ENCODE measurements around the gene TMPRSS11D. TPM values are rescaled to one million over a fixed set of nuclear protein-coding genes. Genes with fewer than 3 reads are reported as not detected.

Gene TMPRSS11D
- total RNA-seq, 1 donor from 2014 or later = not detected

DNA sequence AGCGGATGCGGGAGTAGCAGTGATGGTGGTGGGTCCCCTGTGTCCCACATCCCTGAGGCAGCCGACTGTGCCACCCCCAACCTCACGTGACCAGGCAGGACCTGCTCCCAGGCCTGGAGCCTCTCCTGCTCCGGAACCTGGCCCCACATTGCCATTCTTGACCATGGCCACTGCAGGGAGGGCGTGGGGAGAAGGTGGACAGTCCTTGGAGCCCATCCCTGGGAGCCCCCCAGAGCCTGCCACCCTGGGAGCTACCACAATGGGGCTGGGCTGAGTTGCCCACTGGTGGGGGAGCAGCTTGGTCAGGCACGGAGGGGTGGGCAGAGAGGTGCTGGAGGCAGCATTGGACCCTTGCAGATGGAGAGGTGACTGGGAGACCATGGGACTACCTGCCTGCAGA is 42.7 kb upstream of the TMPRSS11D start:
- TF ChIP-seq, protein P1, sequence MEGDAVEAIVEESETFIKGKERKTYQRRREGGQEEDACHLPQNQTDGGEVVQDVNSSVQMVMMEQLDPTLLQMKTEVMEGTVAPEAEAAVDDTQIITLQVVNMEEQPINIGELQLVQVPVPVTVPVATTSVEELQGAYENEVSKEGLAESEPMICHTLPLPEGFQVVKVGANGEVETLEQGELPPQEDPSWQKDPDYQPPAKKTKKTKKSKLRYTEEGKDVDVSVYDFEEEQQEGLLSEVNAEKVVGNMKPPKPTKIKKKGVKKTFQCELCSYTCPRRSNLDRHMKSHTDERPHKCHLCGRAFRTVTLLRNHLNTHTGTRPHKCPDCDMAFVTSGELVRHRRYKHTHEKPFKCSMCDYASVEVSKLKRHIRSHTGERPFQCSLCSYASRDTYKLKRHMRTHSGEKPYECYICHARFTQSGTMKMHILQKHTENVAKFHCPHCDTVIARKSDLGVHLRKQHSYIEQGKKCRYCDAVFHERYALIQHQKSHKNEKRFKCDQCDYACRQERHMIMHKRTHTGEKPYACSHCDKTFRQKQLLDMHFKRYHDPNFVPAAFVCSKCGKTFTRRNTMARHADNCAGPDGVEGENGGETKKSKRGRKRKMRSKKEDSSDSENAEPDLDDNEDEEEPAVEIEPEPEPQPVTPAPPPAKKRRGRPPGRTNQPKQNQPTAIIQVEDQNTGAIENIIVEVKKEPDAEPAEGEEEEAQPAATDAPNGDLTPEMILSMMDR (IDR thresholded peaks at IDR 0.05) = no peak
- Histone ChIP-seq H3K4me1 (no peaks in the 10 kb centered on the region), H3K27ac (no peak overlapping the region), H3K4me3 (no peak overlapping the region), H3K36me3 (no peaks in the 10 kb centered on the region), H3K27me3 (ENCODE audit: low read depth) (no peaks in the 10 kb centered on the region), H3K9me3 (no peaks in the 10 kb centered on the region)
- intact Hi-C loops (cut with DNase I) = no loop called here
- ATAC-seq = peak; percentile 21 to 31
- DNase-seq = no peak

DNA sequence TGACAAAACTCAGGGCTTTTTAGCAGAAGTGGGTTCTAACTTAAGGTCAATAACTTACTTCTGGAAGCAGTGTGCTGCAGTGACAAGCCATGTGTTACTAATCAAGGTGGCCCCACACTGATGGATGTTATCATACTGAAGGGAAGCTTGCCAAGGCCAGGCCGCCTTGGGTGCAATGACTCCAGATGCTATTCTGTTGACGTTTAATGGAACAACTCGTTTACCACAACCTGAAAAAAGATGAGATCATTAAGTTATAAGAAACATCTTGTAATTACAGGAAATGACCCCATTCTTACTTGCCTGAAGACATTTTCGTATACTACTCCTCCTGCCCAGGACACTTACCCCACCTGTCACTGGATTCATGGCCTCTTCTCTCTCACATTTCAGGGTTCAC is 38.9 kb upstream of the TMPRSS11D start:
- H3K4me1 ChIP-seq = no peaks in the 10 kb centered on the region
- no peaks in the 10 kb centered on the region for H3K27me3 ChIP-seq (ENCODE audit: low read depth)
- intact Hi-C loops (cut with DNase I) = no loop called here
- H3K4me3 ChIP-seq = no peak overlapping the region
- DNase-seq (no peak), ATAC-seq (no peak)
- no peaks in the 10 kb centered on the region for H3K36me3 ChIP-seq
- TF ChIP-seq, protein P1 (IDR thresholded peaks at IDR 0.05) = no peak
- H3K9me3 ChIP-seq = no peaks in the 10 kb centered on the region
- no peak overlapping the region for H3K27ac ChIP-seq

DNA sequence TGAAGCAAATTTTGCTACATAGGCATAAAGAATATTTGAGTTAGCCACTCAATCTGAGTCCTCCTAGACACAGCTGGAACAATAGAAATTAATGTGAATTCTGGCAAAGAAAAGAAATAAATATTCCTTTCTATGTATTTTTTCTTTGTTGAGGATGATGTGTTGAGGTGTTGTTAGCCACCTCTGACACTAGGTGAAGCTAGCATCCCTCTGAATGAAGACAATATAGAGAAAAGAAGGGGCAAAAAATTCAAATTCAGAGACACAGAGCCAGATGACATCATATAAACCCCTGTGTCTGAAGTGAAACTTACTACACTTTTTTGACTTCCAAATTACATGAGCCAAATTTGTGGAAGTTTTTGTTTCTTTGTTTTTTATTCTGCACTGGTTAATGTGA is 34.6 kb upstream of the TMPRSS11D start:
- DNase-seq (no peak), ATAC-seq (no peak)
- H3K27me3 ChIP-seq (ENCODE audit: low read depth) = no peaks in the 10 kb centered on the region
- H3K9me3 ChIP-seq = no peaks in the 10 kb centered on the region
- H3K4me1 ChIP-seq = no peaks in the 10 kb centered on the region
- no peak overlapping the region for H3K4me3 ChIP-seq
- intact Hi-C loops (cut with DNase I) = no loop called here
- no peak overlapping the region for H3K27ac ChIP-seq
- TF ChIP-seq, protein P1 (IDR thresholded peaks at IDR 0.05) = no peak
- no peaks in the 10 kb centered on the region for H3K36me3 ChIP-seq

DNA sequence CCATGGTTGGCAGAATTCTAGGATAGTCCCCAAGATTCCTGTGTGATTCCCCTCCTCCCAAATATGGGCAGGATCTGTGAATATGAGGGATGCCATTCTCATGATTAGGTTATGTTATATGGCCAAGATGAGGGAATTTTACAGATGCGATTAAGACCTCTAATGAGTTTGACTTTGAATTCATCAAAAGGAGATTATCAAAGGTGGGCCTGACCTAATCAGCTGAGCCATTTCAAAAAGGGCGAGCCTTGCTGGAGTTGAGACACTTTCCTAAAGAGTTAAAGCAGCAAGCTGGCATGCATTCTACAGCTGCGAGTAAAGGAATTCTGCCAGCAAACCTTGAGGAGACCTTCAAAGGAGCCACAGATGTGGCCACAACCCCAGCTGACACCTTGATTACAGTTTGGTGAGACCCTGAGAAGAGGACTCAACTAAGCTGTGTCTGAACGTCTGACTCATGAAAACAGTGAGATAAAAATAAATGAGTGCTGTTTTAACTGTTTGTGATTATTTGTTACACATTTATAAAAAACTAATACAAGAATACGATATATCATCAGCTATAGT is 31.7 kb upstream of the TMPRSS11D start:
- Histone ChIP-seq H3K9me3 (no peaks in the 10 kb centered on the region), H3K4me3 (no peak overlapping the region), H3K27ac (no peak overlapping the region), H3K36me3 (no peaks in the 10 kb centered on the region), H3K27me3 (ENCODE audit: low read depth) (no peaks in the 10 kb centered on the region), H3K4me1 (no peaks in the 10 kb centered on the region)
- ATAC-seq (no peak), DNase-seq (no peak)
- TF ChIP-seq, protein P1 (IDR thresholded peaks at IDR 0.05) = no peak
- intact Hi-C loops (cut with DNase I) = no loop called here

DNA sequence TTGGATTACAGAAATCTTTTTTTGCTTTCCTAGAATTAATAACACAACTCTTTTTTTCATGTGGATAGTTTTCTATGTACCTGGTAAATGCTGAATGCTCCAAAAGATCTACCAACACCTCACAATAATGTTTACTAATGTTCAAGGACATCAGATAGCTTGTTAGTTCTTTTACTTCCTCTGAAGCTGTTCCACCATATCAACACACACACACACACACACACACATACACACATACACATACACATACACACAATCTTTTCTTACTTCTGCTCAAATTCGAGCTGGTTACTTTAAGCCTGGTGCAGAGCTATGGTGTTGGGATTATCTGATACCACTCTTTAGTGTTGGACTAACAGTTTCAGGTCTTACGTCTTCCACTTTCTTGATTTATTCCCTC is 28.3 kb upstream of the TMPRSS11D start:
- no peaks in the 10 kb centered on the region for H3K36me3 ChIP-seq
- intact Hi-C loops (cut with DNase I) = no loop called here
- H3K9me3 ChIP-seq = no peaks in the 10 kb centered on the region
- no peak for ATAC-seq
- H3K27ac ChIP-seq = no peak overlapping the region
- no peaks in the 10 kb centered on the region for H3K4me1 ChIP-seq
- TF ChIP-seq, protein P1 (IDR thresholded peaks at IDR 0.05) = no peak
- H3K27me3 ChIP-seq (ENCODE audit: low read depth) = no peaks in the 10 kb centered on the region
- no peak for DNase-seq
- H3K4me3 ChIP-seq = no peak overlapping the region

DNA sequence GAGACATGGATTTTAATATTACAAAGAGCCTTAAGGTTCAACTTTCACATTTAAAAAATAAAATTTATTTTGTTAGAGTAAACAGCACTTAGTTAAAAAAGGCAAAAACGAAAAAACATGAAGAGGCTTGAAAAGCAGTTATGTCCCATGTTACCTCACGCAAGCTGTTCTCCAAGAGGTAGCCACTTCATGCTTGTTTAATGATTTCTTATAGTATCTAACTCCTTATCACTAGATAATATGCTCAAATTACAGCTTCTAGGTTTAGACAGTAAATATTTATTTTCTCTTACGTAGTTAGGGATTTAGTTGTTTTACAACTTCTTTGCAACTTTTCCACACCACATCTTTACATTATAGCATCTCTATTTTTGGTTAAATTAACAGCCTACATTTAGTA is 27.8 kb upstream of the TMPRSS11D start:
- Histone ChIP-seq H3K9me3 (no peaks in the 10 kb centered on the region), H3K27me3 (ENCODE audit: low read depth) (no peaks in the 10 kb centered on the region), H3K4me1 (no peaks in the 10 kb centered on the region), H3K36me3 (no peaks in the 10 kb centered on the region), H3K27ac (no peak overlapping the region), H3K4me3 (no peak overlapping the region)
- ATAC-seq (no peak), DNase-seq (no peak)
- TF ChIP-seq, protein P1 (IDR thresholded peaks at IDR 0.05) = no peak
- intact Hi-C loops (cut with DNase I) = no loop called here

All from lower lobe of right lung (tissue), 2 donors.